ENCODE results near the gene KCNK6. TPM values are rescaled to one million over a fixed set of nuclear protein-coding genes. Genes with fewer than 3 reads are reported as not detected.

Gene KCNK6
- total and polyA plus RNA-seq, 10 of the 15 experiments (the other 5 are each of a cell fraction or from before 2014, with no cell fraction given), result 0.04 to 1.4 (median 1.1) TPM

DNA sequence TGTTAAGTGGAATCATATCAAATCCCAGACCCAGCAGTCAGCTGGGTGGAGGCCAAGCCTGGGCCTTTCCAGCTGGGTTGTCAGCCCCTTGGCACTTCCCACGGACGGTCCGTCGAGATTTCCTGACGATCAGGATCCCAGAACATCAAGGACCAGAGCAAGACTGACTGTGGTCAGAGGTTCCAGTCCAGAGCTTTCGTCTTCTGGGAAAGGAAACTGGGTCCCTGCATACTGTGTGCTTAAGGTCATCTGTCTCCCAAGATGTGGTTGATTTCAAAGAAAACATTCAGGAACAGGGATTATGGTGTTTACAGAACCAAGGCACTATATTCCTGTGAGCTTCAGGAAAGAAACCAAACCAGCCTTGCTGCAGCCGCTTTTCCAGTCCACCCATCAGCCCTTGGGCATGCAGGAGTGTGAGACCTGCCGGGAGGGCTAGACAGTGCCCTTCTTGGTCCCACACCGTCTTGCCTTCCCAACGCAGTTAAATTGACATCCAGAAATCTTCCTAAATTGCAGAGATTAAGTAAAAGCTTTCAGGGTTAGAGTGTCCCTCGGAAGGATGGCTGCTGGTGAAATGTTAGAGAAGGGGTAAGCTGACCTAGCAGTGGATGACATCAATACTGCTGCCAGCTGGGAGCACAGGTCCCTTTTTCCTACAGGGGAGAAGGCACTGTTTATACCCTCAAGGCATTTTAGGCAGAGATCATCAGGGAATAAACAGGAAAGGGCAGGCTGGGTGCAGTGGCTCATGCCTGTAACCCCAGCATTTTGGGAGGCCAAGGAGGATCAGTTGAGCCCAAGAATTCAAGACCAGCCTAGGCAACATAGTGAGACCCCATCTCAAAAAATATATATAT, 20.6 kb upstream of the KCNK6 start:
- no peak for TF ChIP-seq SMC3 (IDR thresholded peaks at IDR 0.05; ENCODE audit: borderline replicate concordance, low read length)
- TF ChIP-seq FOS (IDR thresholded peaks at IDR 0.05; ENCODE audit: borderline replicate concordance, extremely low read depth, insufficient read length), result no peak
- no peak for TF ChIP-seq WRNIP1 (IDR thresholded peaks at IDR 0.05; ENCODE audit: borderline replicate concordance, low read depth, low read length)
- no peak for TF ChIP-seq CEBPB (IDR thresholded peaks at IDR 0.05; ENCODE audit: borderline replicate concordance in 1 of 2, low read depth in 2 of 2, low read length in 2 of 2)
- TF ChIP-seq CHD1 (IDR thresholded peaks at IDR 0.05; ENCODE audit: low read depth, low read length), result no peak
- TF ChIP-seq, protein P1, sequence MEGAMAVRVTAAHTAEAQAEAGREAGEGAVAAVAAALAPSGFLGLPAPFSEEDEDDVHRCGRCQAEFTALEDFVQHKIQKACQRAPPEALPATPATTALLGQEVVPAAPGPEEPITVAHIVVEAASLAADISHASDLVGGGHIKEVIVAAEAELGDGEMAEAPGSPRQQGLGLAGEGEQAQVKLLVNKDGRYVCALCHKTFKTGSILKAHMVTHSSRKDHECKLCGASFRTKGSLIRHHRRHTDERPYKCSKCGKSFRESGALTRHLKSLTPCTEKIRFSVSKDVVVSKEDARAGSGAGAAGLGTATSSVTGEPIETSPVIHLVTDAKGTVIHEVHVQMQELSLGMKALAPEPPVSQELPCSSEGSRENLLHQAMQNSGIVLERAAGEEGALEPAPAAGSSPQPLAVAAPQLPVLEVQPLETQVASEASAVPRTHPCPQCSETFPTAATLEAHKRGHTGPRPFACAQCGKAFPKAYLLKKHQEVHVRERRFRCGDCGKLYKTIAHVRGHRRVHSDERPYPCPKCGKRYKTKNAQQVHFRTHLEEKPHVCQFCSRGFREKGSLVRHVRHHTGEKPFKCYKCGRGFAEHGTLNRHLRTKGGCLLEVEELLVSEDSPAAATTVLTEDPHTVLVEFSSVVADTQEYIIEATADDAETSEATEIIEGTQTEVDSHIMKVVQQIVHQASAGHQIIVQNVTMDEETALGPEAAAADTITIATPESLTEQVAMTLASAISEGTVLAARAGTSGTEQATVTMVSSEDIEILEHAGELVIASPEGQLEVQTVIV (IDR thresholded peaks at IDR 0.05; ENCODE audit: borderline replicate concordance, partially characterized antibody), result no peak
- no peak for TF ChIP-seq SMAD1 (IDR thresholded peaks at IDR 0.05; ENCODE audit: low read depth, partially characterized antibody)
- TF ChIP-seq, protein P2, sequence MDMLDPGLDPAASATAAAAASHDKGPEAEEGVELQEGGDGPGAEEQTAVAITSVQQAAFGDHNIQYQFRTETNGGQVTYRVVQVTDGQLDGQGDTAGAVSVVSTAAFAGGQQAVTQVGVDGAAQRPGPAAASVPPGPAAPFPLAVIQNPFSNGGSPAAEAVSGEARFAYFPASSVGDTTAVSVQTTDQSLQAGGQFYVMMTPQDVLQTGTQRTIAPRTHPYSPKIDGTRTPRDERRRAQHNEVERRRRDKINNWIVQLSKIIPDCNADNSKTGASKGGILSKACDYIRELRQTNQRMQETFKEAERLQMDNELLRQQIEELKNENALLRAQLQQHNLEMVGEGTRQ (IDR thresholded peaks at IDR 0.05; ENCODE audit: borderline replicate concordance, low read depth, low read length), result no peak
- TF ChIP-seq, protein P3, sequence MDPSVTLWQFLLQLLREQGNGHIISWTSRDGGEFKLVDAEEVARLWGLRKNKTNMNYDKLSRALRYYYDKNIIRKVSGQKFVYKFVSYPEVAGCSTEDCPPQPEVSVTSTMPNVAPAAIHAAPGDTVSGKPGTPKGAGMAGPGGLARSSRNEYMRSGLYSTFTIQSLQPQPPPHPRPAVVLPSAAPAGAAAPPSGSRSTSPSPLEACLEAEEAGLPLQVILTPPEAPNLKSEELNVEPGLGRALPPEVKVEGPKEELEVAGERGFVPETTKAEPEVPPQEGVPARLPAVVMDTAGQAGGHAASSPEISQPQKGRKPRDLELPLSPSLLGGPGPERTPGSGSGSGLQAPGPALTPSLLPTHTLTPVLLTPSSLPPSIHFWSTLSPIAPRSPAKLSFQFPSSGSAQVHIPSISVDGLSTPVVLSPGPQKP (IDR thresholded peaks at IDR 0.05; ENCODE audit: low read depth, low read length), result no peak
- no peak for TF ChIP-seq ESRRA (IDR thresholded peaks at IDR 0.05; ENCODE audit: low read length)
- no peak for TF ChIP-seq KAT2A (conservative IDR thresholded peaks at IDR 0.05; ENCODE audit: control insufficient read depth, low read depth, low read length)
- no peak for TF ChIP-seq SMARCA5 (IDR thresholded peaks at IDR 0.05)
- BruUV-seq (replicated peaks), result no TSS peak
- Histone ChIP-seq H3K4me2 (ENCODE audit: control insufficient read depth, insufficient read depth) (no peak overlapping the region), H3K36me3 (ENCODE audit: control insufficient read depth in 2 of 2, insufficient read depth in 2 of 2, low read length in 1 of 2) (no peaks in the 10 kb centered on the region; a peak in 1 of 4 replicates), H3K27me3 (replicated peaks in 1 of 2; ENCODE audit: control insufficient read depth in 2 of 2, insufficient read depth in 2 of 2, low read length in 1 of 2) (no peaks in the 10 kb centered on the region), H3K9me3 (replicated peaks; ENCODE audit: control insufficient read depth, insufficient read depth, low read length) (no peaks in the 10 kb centered on the region), H2AFZ (ENCODE audit: control insufficient read depth, low read depth, low read length) (no peak overlapping the region), H3K9ac (ENCODE audit: control insufficient read depth, insufficient read depth, low read length) (no peak overlapping the region), H3K79me2 (ENCODE audit: control insufficient read depth, insufficient read depth, low read length) (no peaks in the 10 kb centered on the region), H3K27ac (ENCODE audit: control insufficient read depth, insufficient read depth) (no peak overlapping the region), H3K4me1 (ENCODE audit: control insufficient read depth, insufficient read depth, low read length) (no peaks in the 10 kb centered on the region), H4K20me1 (ENCODE audit: control insufficient read depth, insufficient read depth) (no peaks in the 10 kb centered on the region), H3K4me3 (no peak overlapping the region)
- FAIRE-seq (no peak), ATAC-seq (no peak), DNase-seq (ENCODE audit: low read depth, low spot score) (no peak)
- intact Hi-C loops (cut with micrococcal nuclease; ENCODE audit: unreplicated experiment) (no loop called here), in situ Hi-C loops (cut with MboI) (no loop called here)
- ChIA-PET CTCF (no interaction called here), RAD21 (ENCODE audit: unreplicated experiment) (interaction anchor here (1.5 kb wide), 1 partner anchor 15 kb away, joined by 3 read pairs; no protein-coding TSS in a partner anchor), POLR2A (no interaction called here), SMC1A (ENCODE audit: uncharacterized antibody, unreplicated experiment) (no interaction called here)
- WGBS (ENCODE audit: insufficient coverage, insufficient replicate concordance, low lambda C conversion rate, missing lambda C conversion rate), result 39% methylated on average over 11 of the region's 11 CpGs
